GM19043 (cell line): ENCODE measurements around the gene HLA-DRA.
A peak's percentile ranks its signal among the peaks of the same experiment; 100 is the strongest.
"Not testable (repeated sequence)": the region's sequence is repeated elsewhere in the genome, so short reads cannot be mapped to it uniquely, and the experiment has no call there.

Source experiments
- ATAC-seq: cut with Tn5 transposase; IDR thresholded peaks from one replicate; pipeline ENCODE4 v1.9.1; 2021; ENCODE audit warnings: low read depth; ENCODE audit not compliant: unreplicated experiment

HLA-DRA gene

GRCh38 chr6:32430179-32430578 is 9.5 kb upstream of the HLA-DRA start:
- ATAC-seq = no peak

- ATAC-seq = no peak
These were observed 8.5 kb upstream of the HLA-DRA start for GRCh38 chr6:32431142-32431541.

GRCh38 chr6:32432050-32432450 is 7.6 kb upstream of the HLA-DRA start:
- ATAC-seq = no peak

GRCh38 chr6:32433950-32434349 is 5.7 kb upstream of the HLA-DRA start:
- not testable (repeated sequence) for ATAC-seq

GRCh38 chr6:32436186-32436585 is 3.5 kb upstream of the HLA-DRA start:
- no peak for ATAC-seq

- peak; percentile 58 for ATAC-seq
These were observed 2.5 kb upstream of the HLA-DRA start for GRCh38 chr6:32436995-32437836.

- ATAC-seq = no peak
These were observed 548 bp upstream of the HLA-DRA start for GRCh38 chr6:32439139-32439538.

GRCh38 chr6:32442243-32442667 is 2.6 kb downstream of the HLA-DRA start:
- no peak for ATAC-seq

- no peak for ATAC-seq
These were observed 3.4 kb downstream of the HLA-DRA start for GRCh38 chr6:32442977-32443552.

- no peak for ATAC-seq
These were observed 4.7 kb downstream of the HLA-DRA start for GRCh38 chr6:32444433-32444832.

- no peak for ATAC-seq
These were observed 5.7 kb downstream of the HLA-DRA start for GRCh38 chr6:32445321-32445854.

GRCh38 chr6:32447932-32448331 is 8.2 kb downstream of the HLA-DRA start:
- ATAC-seq = no peak

GRCh38 chr6:32449088-32449736 is 9.5 kb downstream of the HLA-DRA start:
- no peak for ATAC-seq

GRCh38 chr6:32457054-32457453 is 17.4 kb downstream of the HLA-DRA start:
- no peak for ATAC-seq

- ATAC-seq = no peak
These were observed 20.2 kb downstream of the HLA-DRA start for GRCh38 chr6:32459781-32460424.

- ATAC-seq = no peak
These were observed 20.8 kb downstream of the HLA-DRA start for GRCh38 chr6:32460528-32460927.

- ATAC-seq = no peak
These were observed 21.8 kb downstream of the HLA-DRA start for GRCh38 chr6:32461493-32461892.

- no peak for ATAC-seq
These were observed 22.9 kb downstream of the HLA-DRA start for GRCh38 chr6:32462609-32463008.

- not testable (repeated sequence) for ATAC-seq
These were observed 28.2 kb downstream of the HLA-DRA start for GRCh38 chr6:32467743-32468503.

GRCh38 chr6:32472781-32473375 is 33.2 kb downstream of the HLA-DRA start:
- no peak for ATAC-seq
